Ovary (tissue), 9 donors: ENCODE data around the gene LYPD6. TPM values are rescaled to one million over a fixed set of nuclear protein-coding genes. Genes with fewer than 3 reads are reported as not detected.

Experiments
- DNase-seq, 5 donors: peaks; one replicate each; pipeline ENCODE4 v3.0.0-alpha.2; 2019 to 2020
- H3K27ac ChIP-seq, 2 donors: fragments of 200-600 bp; one replicate each; pipeline versions ENCODE4 v1.5.1 to v1.8.0; 2019 to 2022
- H3K27me3 ChIP-seq: fragments of 200-600 bp; one replicate; pipeline ENCODE4 v1.8.0; 2022
- H3K36me3 ChIP-seq: fragments of 200-600 bp; sonication (generic); one replicate; pipeline ENCODE4 v1.5.1; 2019
- H3K4me1 ChIP-seq: one replicate; pipeline ENCODE4 v1.8.1; 2013; ENCODE audit warnings: mild to moderate bottlenecking, moderate library complexity; ENCODE audit not compliant: insufficient read depth
- H3K4me3 ChIP-seq: fragments of 200-600 bp; sonication (generic); one replicate; pipeline ENCODE4 v1.5.1; 2017
- H3K9me3 ChIP-seq, 2 donors: fragments of 200-600 bp in 1 of 2; sonication (generic) in 1 of 2; one replicate each; pipeline versions ENCODE4 v1.5.1 to v1.8.1; 2013 to 2019; ENCODE audit warnings: mild to moderate bottlenecking in 1 of 2, moderate library complexity in 1 of 2
- EP300 ChIP-seq: sonication (generic); formaldehyde crosslinking; IDR thresholded peaks from one replicate; pipeline ENCODE4 v1.6.1; 2017; ENCODE audit warnings: antibody characterized with exemption
- POLR2A ChIP-seq: fragments of 450-650 bp; IDR thresholded peaks from one replicate; pipeline ENCODE4 v1.6.1; 2017; ENCODE audit warnings: antibody characterized with exemption, mild to moderate bottlenecking, moderate library complexity
- WGBS, 3 donors: extraction: QIAGEN DNeasy Blood & Tissue Kit in 1 of 3; methylation state at CpG; one replicate each; pipeline versions ENCODE4 v1.1.5 to v1.1.7; 2013 to 2017; 5-methylcytosine and 5-hydroxymethylcytosine counted together
- intact Hi-C, 4 donors: fragments of 100-400 bp; cut with DNase I; formaldehyde crosslinking; loops; one replicate each; pipeline versions ENCODE4 v1.11.0 to v1.15.1; 2022 to 2023
- polyA plus RNA-seq, 2 donors: library from polyadenylated mRNA; stranded (reverse); fragments of 200-250 nt in 1 of 2; fragments of 350-450 nt in 1 of 2; fragmentation: Illumina TruSeq in 1 of 2; extraction: RNeasy Lipid Tissue Mini Kit (QIAGEN cat#74804) in 1 of 2; gene quantifications; one replicate each; pipeline ENCODE4 v1.2.3, GENCODE V29; 2013 to 2014
- total RNA-seq, 7 donors: library from RNA; depleted of rRNA in 2 of 7; stranded (reverse); fragments of >200 nt in 2 of 7; fragmentation: NEBNext Ultra II Directional in 3 of 7; extraction: Animal tissue kit (Norgen Biotek cat#: 25700) in 3 of 7; gene quantifications; one replicate each; pipeline versions ENCODE4 v1.1.0 to v1.2.4, GENCODE V29; 2016 to 2023
- TF ChIP-seq, protein P1 (sequence below), 3 donors: fragments of 450-650 bp in 2 of 3; fragments of 200-600 bp in 1 of 3; IDR thresholded peaks; one replicate each; pipeline versions ENCODE4 v1.5.1 to v1.8.0; 2016 to 2022; ENCODE audit warnings: antibody characterized with exemption in 3 of 3, mild to moderate bottlenecking in 1 of 3
- donor health status: DM: no; HTN: no; CAD: no; lungs with moderate emphysema.
- donor health status: DM: no; HTN: no; CAD: no.
- donor health status: Bipolar disorder and iron deficiency.
- donor health status: DM: yes; HTN: yes; CAD: no.
- donor health status: DM: no; HTN: no; CAD: no.
- donor health status: DM: yes; HTN: yes; CAD: no.

Gene LYPD6
- total and polyA plus RNA-seq, 9 donors, result 0.15 to 3.2 (median 1.2) TPM

DNA sequence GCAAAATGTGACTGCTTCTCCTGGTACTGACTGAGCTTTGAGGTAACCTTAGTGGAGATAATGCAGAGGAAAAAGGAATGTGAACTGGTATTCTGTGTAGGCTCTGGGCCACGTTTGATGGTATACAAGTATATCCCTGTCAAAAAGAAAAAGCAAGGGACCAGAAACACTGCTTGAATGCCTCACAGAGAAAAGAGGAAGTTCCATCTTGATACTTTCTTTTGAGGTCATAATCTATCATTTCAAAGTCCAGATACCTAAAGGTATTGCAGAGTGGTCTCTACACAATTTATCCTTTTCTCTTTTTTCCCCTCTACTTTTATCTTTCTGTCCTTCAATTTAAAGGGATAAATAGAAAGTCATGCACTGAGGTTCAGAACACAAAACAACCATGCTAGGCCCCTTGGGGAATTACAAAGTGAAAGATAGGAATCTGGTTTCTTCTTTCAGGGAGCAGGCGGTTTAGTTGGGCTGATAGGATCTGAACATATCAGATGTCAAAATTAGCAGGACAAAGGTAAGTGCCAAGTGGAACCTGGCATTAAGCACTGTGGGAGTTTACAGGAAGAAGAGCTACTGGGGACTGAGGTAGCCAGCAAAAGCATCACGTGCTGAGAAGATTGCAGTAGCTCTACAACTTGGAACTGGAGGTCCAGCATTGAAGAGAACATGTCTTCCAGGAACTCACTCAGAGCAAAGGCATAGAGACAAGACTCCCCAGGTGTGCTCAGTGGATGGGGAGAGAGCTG, 121.2 kb downstream of the LYPD6 start:
- intact Hi-C loops, result no loop called here
- no peak overlapping the region for H3K4me3 ChIP-seq
- H3K36me3 ChIP-seq, result no peaks in the 10 kb centered on the region
- 74 to 78% (median 78%) methylated on average over 3 of the region's 3 CpGs for WGBS, 3 donors
- H3K27me3 ChIP-seq, result no peaks in the 10 kb centered on the region
- H3K9me3 ChIP-seq, result no peaks in the 10 kb centered on the region
- H3K27ac ChIP-seq, result no peak overlapping the region
- no peak for DNase-seq
- TF ChIP-seq EP300 (no peak), POLR2A (no peak)
- TF ChIP-seq, protein P1, sequence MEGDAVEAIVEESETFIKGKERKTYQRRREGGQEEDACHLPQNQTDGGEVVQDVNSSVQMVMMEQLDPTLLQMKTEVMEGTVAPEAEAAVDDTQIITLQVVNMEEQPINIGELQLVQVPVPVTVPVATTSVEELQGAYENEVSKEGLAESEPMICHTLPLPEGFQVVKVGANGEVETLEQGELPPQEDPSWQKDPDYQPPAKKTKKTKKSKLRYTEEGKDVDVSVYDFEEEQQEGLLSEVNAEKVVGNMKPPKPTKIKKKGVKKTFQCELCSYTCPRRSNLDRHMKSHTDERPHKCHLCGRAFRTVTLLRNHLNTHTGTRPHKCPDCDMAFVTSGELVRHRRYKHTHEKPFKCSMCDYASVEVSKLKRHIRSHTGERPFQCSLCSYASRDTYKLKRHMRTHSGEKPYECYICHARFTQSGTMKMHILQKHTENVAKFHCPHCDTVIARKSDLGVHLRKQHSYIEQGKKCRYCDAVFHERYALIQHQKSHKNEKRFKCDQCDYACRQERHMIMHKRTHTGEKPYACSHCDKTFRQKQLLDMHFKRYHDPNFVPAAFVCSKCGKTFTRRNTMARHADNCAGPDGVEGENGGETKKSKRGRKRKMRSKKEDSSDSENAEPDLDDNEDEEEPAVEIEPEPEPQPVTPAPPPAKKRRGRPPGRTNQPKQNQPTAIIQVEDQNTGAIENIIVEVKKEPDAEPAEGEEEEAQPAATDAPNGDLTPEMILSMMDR (IDR thresholded peaks at IDR 0.05), result no peak
- no peaks in the 10 kb centered on the region for H3K4me1 ChIP-seq

DNA sequence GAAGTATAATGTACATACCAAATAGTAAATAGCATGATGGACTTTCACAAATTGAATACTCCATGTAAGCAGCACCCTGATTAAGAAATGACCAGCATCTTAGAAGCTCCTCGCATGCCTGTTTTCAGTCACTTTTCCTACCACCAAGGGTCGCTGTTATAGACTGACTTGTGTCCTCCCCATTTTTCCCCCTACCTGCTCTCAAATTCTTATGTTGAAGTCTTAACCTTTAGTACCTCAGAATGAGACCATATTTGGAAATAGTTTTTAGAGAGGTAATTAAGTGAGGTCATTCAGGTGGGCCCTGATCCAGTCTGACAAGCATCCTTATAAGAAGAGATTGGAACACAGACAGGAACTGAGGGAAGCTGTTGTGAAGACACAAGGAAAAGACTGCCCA, 125.9 kb downstream of the LYPD6 start:
- 80 to 87% (median 87%) methylated on average over 2 of the region's 2 CpGs for WGBS, 3 donors
- H3K4me3 ChIP-seq, result no peak overlapping the region
- TF ChIP-seq, protein P1 (IDR thresholded peaks at IDR 0.05), result no peak
- TF ChIP-seq EP300 (no peak), POLR2A (no peak)
- no peak for DNase-seq
- H3K27me3 ChIP-seq, result no peaks in the 10 kb centered on the region
- intact Hi-C loops, result no loop called here
- no peak overlapping the region for H3K27ac ChIP-seq
- no peaks in the 10 kb centered on the region for H3K4me1 ChIP-seq
- H3K9me3 ChIP-seq, result no peaks in the 10 kb centered on the region
- no peaks in the 10 kb centered on the region for H3K36me3 ChIP-seq

DNA sequence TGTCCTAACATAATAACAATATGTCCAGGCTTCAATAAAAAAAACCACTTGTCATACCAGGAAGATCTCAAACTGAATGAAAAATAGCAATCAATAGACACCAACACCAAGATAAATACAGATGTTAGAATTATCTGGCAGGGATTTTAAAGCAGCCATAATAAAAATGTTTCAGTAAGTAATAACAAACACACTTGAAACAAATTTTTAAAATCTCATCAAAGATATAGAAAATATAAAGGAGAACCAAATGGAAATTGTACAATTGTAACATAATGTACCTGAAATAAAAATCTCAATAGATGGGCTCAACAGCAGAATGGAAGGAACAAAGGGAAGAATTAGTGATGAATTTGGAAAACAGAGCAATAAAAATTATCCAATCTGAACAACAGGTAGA, 128.1 kb downstream of the LYPD6 start:
- H3K36me3 ChIP-seq, result no peaks in the 10 kb centered on the region
- TF ChIP-seq EP300 (no peak), POLR2A (no peak)
- TF ChIP-seq, protein P1 (IDR thresholded peaks at IDR 0.05), result no peak
- no peak overlapping the region for H3K4me3 ChIP-seq
- no peaks in the 10 kb centered on the region for H3K9me3 ChIP-seq
- DNase-seq, result no peak
- H3K27me3 ChIP-seq, result no peaks in the 10 kb centered on the region
- H3K4me1 ChIP-seq, result no peaks in the 10 kb centered on the region
- intact Hi-C loops, result no loop called here
- no peak overlapping the region for H3K27ac ChIP-seq

DNA sequence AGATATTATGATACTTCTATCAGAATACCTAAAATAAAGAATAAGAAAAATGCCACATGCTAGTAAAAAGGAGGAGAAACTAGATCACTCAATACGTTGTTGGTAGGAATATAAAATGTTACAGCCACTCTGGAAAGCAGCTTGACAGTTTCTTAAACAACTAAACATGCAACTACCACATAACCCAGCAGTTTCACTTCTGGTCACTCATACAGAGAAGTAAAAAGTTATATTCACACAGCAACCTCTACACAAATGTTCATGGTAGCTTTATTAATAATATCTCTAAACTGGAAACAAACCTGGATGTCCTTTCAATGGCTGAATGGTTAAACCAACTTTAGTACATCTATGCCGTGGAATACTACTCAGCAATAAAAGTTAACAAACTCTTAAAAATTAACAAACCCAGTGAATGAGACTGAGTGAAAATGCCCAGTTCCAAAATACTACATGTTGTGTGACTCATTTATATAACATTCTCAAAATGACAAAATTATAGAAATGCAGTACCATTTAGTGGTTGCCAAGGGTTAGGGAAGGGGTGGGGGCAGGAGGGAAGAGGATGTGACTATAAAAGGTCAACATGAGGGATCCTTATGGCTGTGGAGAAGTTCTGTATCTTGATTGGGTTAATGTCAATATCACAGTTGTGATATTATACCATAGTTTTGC, 133.1 kb downstream of the LYPD6 start:
- no peaks in the 10 kb centered on the region for H3K4me1 ChIP-seq
- no peak for DNase-seq
- intact Hi-C loops, result no loop called here
- no peaks in the 10 kb centered on the region for H3K36me3 ChIP-seq
- no peaks in the 10 kb centered on the region for H3K9me3 ChIP-seq
- no peak for TF ChIP-seq POLR2A
- no peak for TF ChIP-seq EP300
- TF ChIP-seq, protein P1 (IDR thresholded peaks at IDR 0.05), result no peak
- no peak overlapping the region for H3K27ac ChIP-seq
- 14 to 26% (median 15%) methylated on average over 2 of the region's 2 CpGs for WGBS, 3 donors
- H3K27me3 ChIP-seq, result no peaks in the 10 kb centered on the region
- no peak overlapping the region for H3K4me3 ChIP-seq
